ENCODE data around the gene PANK1. TPM values are rescaled to one million over a fixed set of nuclear protein-coding genes. Genes with fewer than 3 reads are reported as not detected.

The PANK1 gene
- total RNA-seq, 4 donors from 2014 or later = 4.6 to 51.6 (median 36.1) TPM

- DNase-seq = no peak
- in situ Hi-C loops (cut with MboI; ENCODE audit: low pct_ligation_motif_present in 1 of 4, low pct_unique_long_range_greater_than_20kb in 1 of 4, low sequenced_read_pairs in 3 of 4) = no loop called here
- WGBS, 2 donors (ENCODE audit: low coverage in 1 of 2) = 74 to 80% methylated on average over 1 of the region's 1 CpG
Measured at GRCh38 chr10:89632824-89633223, 12.2 kb downstream of the PANK1 start.

GRCh38 chr10:89627830-89628229 lies 17.2 kb downstream of the PANK1 start:
- intact Hi-C loops (cut with DNase I; ENCODE audit: low total_unique reads) = no loop called here
- no peaks in the 10 kb centered on the region for H3K27me3 ChIP-seq
- no peaks in the 10 kb centered on the region for H3K4me1 ChIP-seq
- no peak for TF ChIP-seq EP300 (IDR thresholded peaks at IDR 0.05; ENCODE audit: low read depth)
- TF ChIP-seq POLR2AphosphoS5 (IDR thresholded peaks at IDR 0.05) = no peak
- TF ChIP-seq, protein P1, sequence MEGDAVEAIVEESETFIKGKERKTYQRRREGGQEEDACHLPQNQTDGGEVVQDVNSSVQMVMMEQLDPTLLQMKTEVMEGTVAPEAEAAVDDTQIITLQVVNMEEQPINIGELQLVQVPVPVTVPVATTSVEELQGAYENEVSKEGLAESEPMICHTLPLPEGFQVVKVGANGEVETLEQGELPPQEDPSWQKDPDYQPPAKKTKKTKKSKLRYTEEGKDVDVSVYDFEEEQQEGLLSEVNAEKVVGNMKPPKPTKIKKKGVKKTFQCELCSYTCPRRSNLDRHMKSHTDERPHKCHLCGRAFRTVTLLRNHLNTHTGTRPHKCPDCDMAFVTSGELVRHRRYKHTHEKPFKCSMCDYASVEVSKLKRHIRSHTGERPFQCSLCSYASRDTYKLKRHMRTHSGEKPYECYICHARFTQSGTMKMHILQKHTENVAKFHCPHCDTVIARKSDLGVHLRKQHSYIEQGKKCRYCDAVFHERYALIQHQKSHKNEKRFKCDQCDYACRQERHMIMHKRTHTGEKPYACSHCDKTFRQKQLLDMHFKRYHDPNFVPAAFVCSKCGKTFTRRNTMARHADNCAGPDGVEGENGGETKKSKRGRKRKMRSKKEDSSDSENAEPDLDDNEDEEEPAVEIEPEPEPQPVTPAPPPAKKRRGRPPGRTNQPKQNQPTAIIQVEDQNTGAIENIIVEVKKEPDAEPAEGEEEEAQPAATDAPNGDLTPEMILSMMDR (IDR thresholded peaks at IDR 0.05) = no peak
- TF ChIP-seq POLR2A (IDR thresholded peaks at IDR 0.05) = no peak
- in situ Hi-C loops (cut with MboI; ENCODE audit: low pct_ligation_motif_present in 1 of 4, low pct_unique_long_range_greater_than_20kb in 1 of 4, low sequenced_read_pairs in 3 of 4) = no loop called here
- H3K36me3 ChIP-seq = no peaks in the 10 kb centered on the region
- no peak overlapping the region for H3K27ac ChIP-seq
- no peak for DNase-seq
- no peaks in the 10 kb centered on the region for H3K9me3 ChIP-seq
- WGBS, 2 donors (ENCODE audit: low coverage in 1 of 2) = 64 to 76% methylated on average over 1 of the region's 1 CpG
- no peak overlapping the region for H3K4me3 ChIP-seq

More at GRCh38 chr10:89632824-89633223, 12.2 kb downstream of the PANK1 start:
- no peaks in the 10 kb centered on the region for H3K27me3 ChIP-seq
- no peak overlapping the region for H3K4me3 ChIP-seq
- TF ChIP-seq EP300 (IDR thresholded peaks at IDR 0.05; ENCODE audit: low read depth) (no peak), POLR2A (IDR thresholded peaks at IDR 0.05) (no peak), POLR2AphosphoS5 (IDR thresholded peaks at IDR 0.05) (no peak)
- TF ChIP-seq, protein P1 (IDR thresholded peaks at IDR 0.05) = no peak
- H3K27ac ChIP-seq = no peak overlapping the region
- H3K9me3 ChIP-seq = no peaks in the 10 kb centered on the region
- H3K4me1 ChIP-seq = no peaks in the 10 kb centered on the region
- no peaks in the 10 kb centered on the region for H3K36me3 ChIP-seq
- intact Hi-C loops (cut with DNase I; ENCODE audit: low total_unique reads) = no loop called here

DNA sequence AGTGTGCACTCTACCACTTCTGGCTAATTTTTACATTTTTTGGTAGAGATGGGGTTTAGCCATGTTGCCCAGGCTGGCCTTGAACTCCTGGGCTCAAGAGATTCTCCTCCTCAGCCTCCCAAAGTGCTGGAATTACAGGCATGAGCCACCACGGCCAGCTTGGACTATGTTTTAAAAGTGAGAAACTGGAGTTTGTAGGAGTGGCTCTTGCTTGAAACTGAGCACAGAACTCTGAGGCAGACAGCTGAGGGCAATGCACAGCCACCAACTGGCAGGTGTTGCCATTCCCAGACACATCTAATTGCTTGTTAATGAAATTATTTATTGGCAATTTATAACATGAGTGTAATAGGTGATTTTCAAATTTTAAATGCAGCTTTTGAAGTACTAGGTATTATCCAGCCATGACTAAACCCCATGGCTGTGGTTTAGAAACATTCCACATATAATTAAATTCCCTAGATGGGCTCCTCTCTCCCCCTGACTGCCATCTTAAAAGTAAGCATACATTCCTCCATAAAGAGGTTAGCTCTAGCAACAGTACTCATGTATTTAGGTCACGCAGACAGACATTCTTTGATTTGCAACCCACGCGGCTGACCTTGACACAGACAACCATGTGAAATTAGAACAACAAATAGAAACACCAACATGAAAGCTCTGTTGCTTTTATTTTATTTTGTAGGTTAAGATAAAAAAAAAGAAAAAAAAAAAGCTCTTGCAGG lies 19.8 kb downstream of the PANK1 start:
- Histone ChIP-seq H3K36me3 (no peaks in the 10 kb centered on the region), H3K4me1 (no peaks in the 10 kb centered on the region), H3K9me3 (peaks cover 0 to 8% of the 10 kb centered on the region in 2 donors), H3K27me3 (no peaks in the 10 kb centered on the region), H3K27ac (no peak overlapping the region), H3K4me3 (no peak overlapping the region)
- TF ChIP-seq EP300 (IDR thresholded peaks at IDR 0.05; ENCODE audit: low read depth) = no peak
- TF ChIP-seq, protein P1 (IDR thresholded peaks at IDR 0.05) = no peak
- TF ChIP-seq POLR2AphosphoS5 (IDR thresholded peaks at IDR 0.05) = no peak
- no peak for TF ChIP-seq POLR2A (IDR thresholded peaks at IDR 0.05)
- no peak for DNase-seq
- in situ Hi-C loops (cut with MboI; ENCODE audit: low pct_ligation_motif_present in 1 of 4, low pct_unique_long_range_greater_than_20kb in 1 of 4, low sequenced_read_pairs in 3 of 4) = no loop called here
- WGBS, 2 donors (ENCODE audit: low coverage in 1 of 2) = 83 to 87% methylated on average over 4 of the region's 4 CpGs
- intact Hi-C loops (cut with DNase I; ENCODE audit: low total_unique reads) = no loop called here

DNA sequence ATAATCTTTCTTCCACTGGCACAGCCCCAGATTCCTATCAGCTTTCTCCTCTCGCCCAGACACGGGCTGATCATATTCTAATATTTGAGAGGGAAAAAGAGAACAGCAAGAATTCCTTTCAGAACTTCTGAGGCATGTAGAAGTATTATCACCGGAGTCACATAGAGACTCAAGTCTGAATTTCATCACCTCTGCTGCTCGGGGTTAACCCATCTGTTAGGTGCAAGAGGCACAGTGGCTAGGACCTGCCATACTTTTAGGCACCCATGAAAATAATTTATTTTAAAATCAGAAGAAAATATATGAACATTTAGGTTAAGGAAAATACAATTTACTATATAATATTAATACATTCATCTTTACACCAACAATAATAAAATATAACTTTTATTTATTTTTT lies 21.0 kb downstream of the PANK1 start:
- Histone ChIP-seq H3K4me1 (no peaks in the 10 kb centered on the region), H3K27me3 (no peaks in the 10 kb centered on the region), H3K4me3 (no peak overlapping the region), H3K36me3 (no peaks in the 10 kb centered on the region), H3K27ac (no peak overlapping the region), H3K9me3 (peaks cover 0 to 11% of the 10 kb centered on the region in 2 donors)
- 95% methylated on average over 4 of the region's 4 CpGs; no CpG with 5 or more reads in 1 of the 2 donors for WGBS, 2 donors (ENCODE audit: low coverage in 1 of 2)
- intact Hi-C loops (cut with DNase I; ENCODE audit: low total_unique reads) (no loop called here), in situ Hi-C loops (cut with MboI; ENCODE audit: low pct_ligation_motif_present in 1 of 4, low pct_unique_long_range_greater_than_20kb in 1 of 4, low sequenced_read_pairs in 3 of 4) (no loop called here)
- TF ChIP-seq POLR2A (IDR thresholded peaks at IDR 0.05) (no peak), POLR2AphosphoS5 (IDR thresholded peaks at IDR 0.05) (no peak), EP300 (IDR thresholded peaks at IDR 0.05; ENCODE audit: low read depth) (no peak)
- TF ChIP-seq, protein P1 (IDR thresholded peaks at IDR 0.05) = no peak
- DNase-seq = no peak

All from transverse colon (tissue), 4 donors.